GM10847 (cell line): Measurements from ENCODE around the gene ADAMTS6.

ENCODE experiments used
- POLR2A ChIP-seq: IDR thresholded peaks from 2 replicates; pipeline ENCODE4 v1.6.1; 2011; ENCODE audit not compliant: insufficient read length; ENCODE audit errors: extremely low read depth

Gene ADAMTS6

GRCh38 chr5:65332591-65332990 lies 149.1 kb downstream of the ADAMTS6 start:
- TF ChIP-seq POLR2A, result no peak

- TF ChIP-seq POLR2A, result no peak
Measured at GRCh38 chr5:65329266-65329665, 152.5 kb downstream of the ADAMTS6 start.

- no peak for TF ChIP-seq POLR2A
Measured at GRCh38 chr5:65327582-65327981, 154.1 kb downstream of the ADAMTS6 start.

- no peak for TF ChIP-seq POLR2A
Measured at GRCh38 chr5:65326922-65327321, 154.8 kb downstream of the ADAMTS6 start.

GRCh38 chr5:65324226-65324625 lies 157.5 kb downstream of the ADAMTS6 start:
- no peak for TF ChIP-seq POLR2A

- no peak for TF ChIP-seq POLR2A
Measured at GRCh38 chr5:65320250-65320649, 161.5 kb downstream of the ADAMTS6 start.

GRCh38 chr5:65307931-65308330 lies 173.8 kb downstream of the ADAMTS6 start:
- TF ChIP-seq POLR2A, result no peak

GRCh38 chr5:65307088-65307487 lies 174.6 kb downstream of the ADAMTS6 start:
- TF ChIP-seq POLR2A, result no peak

GRCh38 chr5:65305913-65306312 lies 175.8 kb downstream of the ADAMTS6 start:
- no peak for TF ChIP-seq POLR2A

- TF ChIP-seq POLR2A, result no peak
Measured at GRCh38 chr5:65299861-65300260, 181.9 kb downstream of the ADAMTS6 start.

GRCh38 chr5:65296067-65296466 lies 185.7 kb downstream of the ADAMTS6 start:
- no peak for TF ChIP-seq POLR2A

- TF ChIP-seq POLR2A, result no peak
Measured at GRCh38 chr5:65292196-65292595, 189.5 kb downstream of the ADAMTS6 start.

- no peak for TF ChIP-seq POLR2A
Measured at GRCh38 chr5:65290677-65291076, 191.0 kb downstream of the ADAMTS6 start.

GRCh38 chr5:65288657-65289056 lies 193.1 kb downstream of the ADAMTS6 start:
- no peak for TF ChIP-seq POLR2A

- no peak for TF ChIP-seq POLR2A
Measured at GRCh38 chr5:65279603-65280002, 202.1 kb downstream of the ADAMTS6 start.

- TF ChIP-seq POLR2A, result no peak
Measured at GRCh38 chr5:65276178-65276890, 205.4 kb downstream of the ADAMTS6 start.

- no peak for TF ChIP-seq POLR2A
Measured at GRCh38 chr5:65271906-65272305, 209.8 kb downstream of the ADAMTS6 start.
